C4-2B (cell line): ENCODE measurements around the gene TMEM59.
A peak's percentile ranks its signal among the peaks of the same experiment; 100 is the strongest.

Source experiments
- H3K27ac ChIP-seq: fragments of 450-650 bp; 2 replicates; pipeline ENCODE4 v1.5.1; 2017
- CTCF ChIP-seq: fragments of 450-650 bp; conservative IDR thresholded peaks from 2 replicates; pipeline ENCODE4 v1.5.1; 2017; ENCODE audit warnings: mild to moderate bottlenecking
- ZFX ChIP-seq: fragments of 450-650 bp; IDR thresholded peaks from 2 replicates; pipeline ENCODE4 v1.6.1; 2017

The TMEM59 gene

DNA sequence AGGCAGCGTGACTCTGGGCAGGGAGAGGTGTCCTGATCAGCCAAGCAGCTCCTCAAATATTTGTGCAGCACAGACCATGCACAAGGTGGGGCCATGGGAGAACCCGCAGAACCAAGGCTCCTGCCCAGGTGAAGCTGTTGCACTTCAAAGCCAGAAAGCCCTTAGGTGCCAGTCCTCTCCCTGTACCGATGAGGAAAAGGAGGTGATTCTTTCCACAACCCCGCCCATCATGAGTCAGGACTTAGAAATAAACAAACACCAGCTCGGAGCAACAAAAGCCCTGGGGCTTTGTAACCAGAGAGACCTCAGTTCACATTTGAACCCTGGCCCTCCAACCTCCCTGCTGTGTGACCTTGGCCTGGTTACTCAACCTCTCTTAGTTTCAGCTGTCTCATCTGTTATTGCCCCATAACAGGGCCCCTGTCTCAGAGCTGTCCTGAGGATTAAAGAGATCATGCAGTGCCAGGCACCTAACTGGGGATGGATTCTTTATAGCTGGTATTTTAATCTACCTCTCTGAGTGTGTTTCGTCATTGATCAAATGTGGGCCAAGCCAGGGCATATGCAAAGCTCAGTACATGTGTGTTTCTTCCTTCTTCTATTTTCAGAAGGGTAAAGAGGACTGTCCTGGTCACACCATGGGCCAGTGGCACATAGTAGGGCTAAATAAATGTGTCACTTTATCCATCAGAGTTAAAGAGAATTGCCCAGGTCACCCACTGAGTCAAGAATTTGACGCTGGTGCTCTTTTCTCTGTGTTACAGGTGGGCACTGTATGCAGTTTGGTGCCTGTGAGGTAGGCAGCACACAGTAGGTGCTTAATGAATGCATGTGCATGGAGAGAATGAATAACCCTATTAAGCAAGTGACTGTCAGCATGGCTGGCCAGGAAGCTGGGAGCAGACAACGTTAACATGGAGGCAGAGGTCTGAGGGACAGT, 36.4 kb downstream of the TMEM59 start:
- TF ChIP-seq CTCF, result no peak
- no peak for TF ChIP-seq ZFX
- H3K27ac ChIP-seq, result peak overlapping the region; percentile 52

GRCh38 chr1:54014009-54014629, 38.9 kb downstream of the TMEM59 start:
- no peak overlapping the region for H3K27ac ChIP-seq
- TF ChIP-seq CTCF (no peak), ZFX (no peak)

DNA sequence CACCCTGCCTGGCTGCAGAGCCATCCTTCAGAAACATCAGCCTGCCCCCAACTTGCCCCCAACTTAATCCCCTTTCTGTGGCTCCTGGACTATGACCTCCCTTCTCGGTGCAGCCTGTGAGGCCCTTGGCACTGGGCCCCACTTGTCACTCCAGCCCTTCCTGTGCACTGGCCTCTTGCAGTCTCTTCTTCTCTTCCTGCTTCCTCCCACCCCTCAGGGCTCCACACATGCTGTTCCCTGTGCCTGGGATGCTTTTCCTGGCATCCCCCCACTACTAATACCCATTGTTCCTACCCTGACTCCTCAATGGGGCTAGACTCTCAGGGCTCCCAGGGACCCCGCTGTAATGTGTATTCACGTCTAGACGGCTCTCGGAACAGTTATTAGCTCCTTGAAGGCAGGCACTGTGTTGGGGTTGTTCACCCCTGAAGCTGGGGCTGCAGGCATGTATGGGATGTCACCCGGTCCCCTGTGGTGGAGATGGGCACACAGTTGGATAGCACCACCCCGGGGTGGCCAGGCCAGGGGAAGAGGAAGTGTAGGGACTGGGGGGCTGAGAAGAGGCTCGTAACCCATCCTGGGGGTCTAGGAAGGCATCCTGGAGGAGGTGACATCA, 39.5 kb downstream of the TMEM59 start:
- no peak overlapping the region for H3K27ac ChIP-seq
- TF ChIP-seq CTCF (no peak), ZFX (no peak)

DNA sequence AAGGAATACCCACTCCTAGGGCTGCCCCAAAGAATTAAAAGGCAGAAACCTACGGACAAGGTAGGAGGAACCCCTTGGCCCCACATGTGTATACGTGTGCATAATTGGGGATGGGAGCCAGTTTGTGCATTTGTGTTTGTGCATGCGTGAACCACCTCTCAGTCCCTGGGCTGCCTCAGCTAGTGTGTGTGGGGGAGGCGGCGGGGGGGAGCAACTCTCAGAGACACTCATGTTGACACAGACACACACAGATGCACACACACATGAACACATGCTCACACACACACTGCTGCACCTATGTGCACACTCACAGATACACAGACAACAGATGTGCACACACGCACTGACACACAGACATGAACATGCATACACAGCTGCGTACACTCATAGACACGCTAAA, 40.1 kb downstream of the TMEM59 start:
- no peak overlapping the region for H3K27ac ChIP-seq
- TF ChIP-seq CTCF (no peak), ZFX (no peak)

DNA sequence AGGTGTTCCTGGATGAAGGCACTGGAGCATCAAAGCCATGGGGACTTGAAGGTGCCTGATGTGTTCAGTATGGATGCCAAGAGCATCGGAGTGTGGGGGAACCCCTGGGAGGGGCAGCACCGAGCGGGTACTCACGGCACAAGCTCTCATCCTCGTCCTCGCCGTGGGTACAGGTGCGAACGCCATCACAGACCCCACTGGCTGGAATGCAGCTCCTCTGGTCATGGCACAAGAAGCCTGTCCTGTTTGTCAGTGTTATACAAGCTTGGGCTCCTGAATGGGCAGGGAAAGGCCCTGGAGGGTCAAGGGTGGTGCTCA, 41.0 kb downstream of the TMEM59 start:
- TF ChIP-seq ZFX, result no peak
- no peak for TF ChIP-seq CTCF
- no peak overlapping the region for H3K27ac ChIP-seq

DNA sequence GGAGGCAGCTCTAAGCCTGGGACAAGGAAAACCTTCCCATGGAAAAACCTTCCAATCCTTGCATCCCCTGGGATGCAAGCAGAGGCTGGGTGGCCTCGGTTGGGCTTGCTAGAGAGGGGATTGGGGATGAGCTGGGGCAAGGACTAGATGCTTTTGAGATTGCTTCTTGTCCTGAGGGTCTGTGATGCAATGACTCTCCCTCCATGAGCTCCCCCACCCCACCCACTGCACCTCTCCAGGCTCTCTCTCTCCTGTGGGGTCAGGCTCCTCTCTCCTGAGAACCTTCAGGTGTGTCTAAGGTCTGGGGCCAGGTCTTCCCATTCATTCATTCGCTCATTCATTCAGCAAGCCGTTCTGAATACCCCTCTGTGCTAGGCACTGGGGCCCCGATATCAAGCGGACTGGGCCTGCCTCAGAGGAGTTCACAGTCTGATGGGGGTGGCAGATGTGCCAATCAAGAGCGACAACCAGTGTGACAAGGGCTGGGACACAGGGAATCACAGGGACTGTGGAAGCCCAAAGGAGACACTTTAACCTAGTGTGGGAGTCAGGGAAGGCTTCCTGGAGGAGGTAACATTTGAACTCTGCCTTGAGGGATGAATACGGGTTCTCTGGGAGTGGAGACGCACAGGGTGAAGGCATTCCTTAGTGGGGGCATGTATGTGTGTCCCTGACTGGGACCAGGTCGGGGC, 41.5 kb downstream of the TMEM59 start:
- H3K27ac ChIP-seq, result no peak overlapping the region
- no peak for TF ChIP-seq ZFX

- no peak for TF ChIP-seq ZFX
- TF ChIP-seq CTCF, result no peak
- no peak overlapping the region for H3K27ac ChIP-seq
Observed at GRCh38 chr1:54010415-54011117, 42.4 kb downstream of the TMEM59 start.
